GM18867 (cell line): Measurements from ENCODE around the gene OSGIN1.
A peak's percentile ranks its signal among the peaks of the same experiment; 100 is the strongest.

Experiments
- ATAC-seq: cut with Tn5 transposase; IDR thresholded peaks from one replicate; pipeline ENCODE4 v1.9.1; 2021; ENCODE audit warnings: mild to moderate bottlenecking, moderate library complexity; ENCODE audit not compliant: unreplicated experiment

OSGIN1 gene

GRCh38 chr16:83995754-83996153 lies 42.7 kb downstream of the OSGIN1 start:
- ATAC-seq: no peak

DNA sequence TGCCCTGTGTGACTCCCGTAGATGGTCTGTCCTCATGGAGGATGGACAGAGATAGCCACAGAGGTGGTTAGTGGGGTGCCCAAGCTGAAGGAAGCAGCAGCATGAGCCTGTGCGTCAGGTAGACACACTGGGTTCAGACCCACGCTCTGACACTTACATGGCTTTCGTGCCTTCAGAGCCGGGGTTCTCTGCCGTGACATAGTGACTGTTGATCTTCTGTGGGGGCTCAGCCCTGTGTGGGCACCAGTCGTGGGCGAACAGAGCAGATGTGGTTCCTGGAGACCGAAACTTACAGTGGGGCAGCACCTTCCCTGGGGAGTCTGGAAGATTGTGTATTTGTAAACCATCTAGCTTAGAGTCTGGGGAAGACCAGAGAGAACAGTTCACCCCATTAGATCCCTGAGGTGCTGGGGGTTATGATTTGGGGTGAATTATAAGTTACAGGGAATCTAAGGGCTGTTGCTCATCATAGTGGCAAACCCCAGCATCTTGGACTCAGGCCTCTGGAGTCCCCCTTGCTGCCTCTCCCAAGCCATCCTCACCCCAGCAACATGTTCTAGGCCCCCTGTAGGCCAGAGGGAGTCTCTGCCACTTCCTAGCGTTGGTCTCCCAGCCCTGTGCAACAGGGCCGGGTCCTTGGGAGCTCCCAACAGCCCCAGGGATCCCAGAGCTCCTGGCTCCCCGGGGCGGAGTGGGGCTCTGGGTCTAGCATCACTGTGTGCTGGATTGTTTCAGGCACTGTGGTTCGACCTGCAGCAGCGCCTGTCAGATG lies 43.6 kb downstream of the OSGIN1 start:
- no peak for ATAC-seq

GRCh38 chr16:83998091-83998490 lies 45.1 kb downstream of the OSGIN1 start:
- no peak for ATAC-seq

DNA sequence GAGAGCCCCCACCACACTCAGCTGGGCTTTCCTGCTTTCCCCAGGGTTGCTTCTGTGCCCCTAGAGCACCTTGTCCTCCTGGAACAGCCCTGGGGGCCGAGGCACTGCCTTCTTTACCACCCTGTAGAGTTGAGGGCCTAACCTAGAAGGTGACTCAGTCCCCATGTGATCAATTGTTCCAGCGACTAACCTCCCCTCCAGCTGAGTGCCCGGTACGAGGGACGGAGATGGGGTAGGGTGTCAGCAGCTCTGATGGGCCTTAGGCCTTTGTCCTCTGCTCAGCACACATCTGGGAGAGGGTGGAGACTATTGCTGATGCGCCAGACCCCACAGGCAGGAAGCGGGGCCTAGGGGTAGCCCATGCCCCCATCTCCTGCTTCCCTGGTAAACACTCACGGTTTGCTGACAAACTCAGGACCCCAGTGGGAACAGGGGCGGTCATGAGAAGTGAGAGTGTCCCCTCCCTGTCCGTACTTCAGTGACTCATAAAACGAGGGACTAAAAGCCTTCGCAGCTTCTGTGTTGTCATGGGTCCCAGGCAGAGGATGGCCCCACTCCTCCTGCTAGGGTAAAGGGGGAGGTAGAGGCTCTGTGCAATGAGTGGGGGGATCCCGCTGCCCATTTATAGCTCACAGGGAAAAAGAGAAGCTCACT lies 48.1 kb downstream of the OSGIN1 start:
- no peak for ATAC-seq

GRCh38 chr16:84001726-84002125 lies 48.7 kb downstream of the OSGIN1 start:
- no peak for ATAC-seq

DNA sequence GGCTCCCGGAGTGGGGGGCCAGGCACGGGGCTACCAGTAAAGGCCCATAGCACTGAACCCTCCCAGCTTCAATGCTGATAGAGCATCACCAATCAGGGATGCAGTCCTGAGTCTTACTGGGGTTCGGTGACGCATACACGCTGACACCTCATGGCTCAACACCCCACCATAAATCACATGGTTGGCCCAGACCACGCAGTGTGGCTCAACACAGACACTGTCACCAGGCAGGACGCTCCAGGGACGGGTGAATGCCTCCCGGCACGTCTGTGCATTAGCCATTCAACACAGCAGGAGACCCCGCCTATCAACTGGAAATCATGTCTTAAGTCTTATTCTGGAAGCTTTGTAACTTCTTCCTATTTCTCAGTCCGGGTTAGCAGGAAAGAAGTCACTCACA lies 50.0 kb downstream of the OSGIN1 start:
- no peak for ATAC-seq

DNA sequence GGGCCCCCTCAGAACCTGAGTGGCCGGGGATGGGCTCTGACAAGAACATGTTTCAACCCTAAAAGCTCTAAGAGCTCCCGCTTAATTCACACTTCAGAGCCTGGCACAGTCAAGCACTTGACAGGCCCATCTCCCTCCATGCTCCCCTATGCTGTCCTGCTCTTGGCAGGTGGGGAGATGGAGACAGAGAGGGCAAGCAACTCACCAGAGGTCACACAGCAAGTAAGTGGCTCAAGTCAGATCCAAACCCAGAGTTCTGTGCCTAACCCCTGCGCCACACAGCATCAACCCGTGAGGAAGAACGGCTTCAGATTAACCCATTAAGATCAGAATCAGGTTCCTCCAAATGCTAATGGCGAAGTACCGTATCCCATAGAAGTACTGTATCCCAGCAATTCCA lies 51.4 kb downstream of the OSGIN1 start:
- no peak for ATAC-seq

DNA sequence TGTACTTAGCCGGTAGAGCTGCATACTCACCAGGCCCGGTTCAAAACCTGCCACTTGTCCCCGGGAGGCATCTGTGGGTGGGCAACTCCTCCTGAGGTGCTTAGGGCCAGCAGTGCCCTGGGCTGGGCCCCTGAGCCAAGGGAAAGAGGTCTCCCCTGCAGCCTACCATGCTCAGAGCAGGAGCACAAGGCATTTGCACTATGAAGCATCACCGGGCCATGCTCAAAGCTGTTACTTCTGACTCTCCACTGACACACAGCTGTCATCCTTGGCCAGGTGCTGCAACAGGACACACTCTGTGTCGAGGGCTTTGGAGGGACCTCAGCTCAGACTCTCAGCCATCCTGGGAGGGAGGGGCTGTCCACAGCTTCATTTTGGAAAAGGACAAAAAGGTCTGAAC lies 52.4 kb downstream of the OSGIN1 start:
- no peak for ATAC-seq

DNA sequence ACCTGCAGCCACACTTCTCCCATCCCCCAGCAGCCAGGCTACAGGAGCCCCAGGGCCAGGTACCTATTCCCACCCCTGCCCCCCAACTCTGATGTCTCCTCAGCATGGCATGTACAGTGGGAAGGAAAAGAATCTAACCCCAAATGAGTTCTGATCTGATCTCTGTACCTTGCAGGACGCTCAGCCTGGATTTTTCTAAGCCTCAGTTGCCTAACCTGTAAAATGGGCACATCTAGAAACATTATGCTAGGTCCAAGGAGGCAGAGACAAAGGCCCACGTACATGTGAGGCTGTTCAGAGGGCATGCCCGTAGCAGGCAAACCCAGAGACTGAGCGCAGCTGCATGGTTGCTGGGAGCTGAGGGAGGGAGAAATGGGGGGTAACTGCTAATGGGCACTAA lies 54.5 kb downstream of the OSGIN1 start:
- no peak for ATAC-seq

DNA sequence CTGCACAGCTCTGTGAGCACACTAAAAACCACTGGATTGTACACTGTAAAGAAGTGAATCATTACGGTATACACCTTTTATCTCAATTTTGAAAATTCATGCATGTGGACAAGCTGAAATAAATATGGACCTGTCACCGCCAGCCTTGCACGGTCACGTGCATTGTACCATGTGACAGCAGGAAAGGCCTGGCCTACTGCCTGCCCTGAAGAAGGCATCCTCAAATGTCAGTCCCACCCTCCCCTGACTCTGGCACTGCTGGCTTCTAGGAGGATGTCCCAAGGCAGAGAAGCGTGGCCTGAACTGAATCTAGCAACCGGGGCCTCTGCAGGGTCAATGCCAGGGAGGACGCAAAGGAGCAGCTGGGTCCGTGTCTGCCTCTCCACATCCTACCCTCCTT lies 54.9 kb downstream of the OSGIN1 start:
- no peak for ATAC-seq

DNA sequence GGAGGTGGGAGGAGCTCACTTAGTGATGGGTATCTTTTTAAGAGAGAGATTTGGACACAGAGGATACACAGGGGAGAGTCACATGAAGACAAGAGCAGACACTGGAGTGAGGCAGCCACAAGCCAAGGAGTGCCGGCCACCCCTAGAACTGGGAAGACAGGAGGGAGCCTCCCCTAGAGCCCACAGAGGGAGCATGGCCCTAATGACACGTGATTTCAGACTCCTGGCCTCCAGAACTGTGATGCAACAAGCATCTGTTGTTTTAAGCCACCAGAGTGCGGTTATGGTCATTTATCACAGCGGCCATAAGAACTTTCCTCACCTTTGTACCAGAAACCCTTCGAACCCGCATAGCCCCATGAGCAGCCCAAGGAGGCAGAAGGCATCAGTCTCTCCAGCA lies 56.2 kb downstream of the OSGIN1 start:
- ATAC-seq: no peak

GRCh38 chr16:84013787-84014569 lies 60.9 kb downstream of the OSGIN1 start:
- peak; percentile 81 for ATAC-seq

DNA sequence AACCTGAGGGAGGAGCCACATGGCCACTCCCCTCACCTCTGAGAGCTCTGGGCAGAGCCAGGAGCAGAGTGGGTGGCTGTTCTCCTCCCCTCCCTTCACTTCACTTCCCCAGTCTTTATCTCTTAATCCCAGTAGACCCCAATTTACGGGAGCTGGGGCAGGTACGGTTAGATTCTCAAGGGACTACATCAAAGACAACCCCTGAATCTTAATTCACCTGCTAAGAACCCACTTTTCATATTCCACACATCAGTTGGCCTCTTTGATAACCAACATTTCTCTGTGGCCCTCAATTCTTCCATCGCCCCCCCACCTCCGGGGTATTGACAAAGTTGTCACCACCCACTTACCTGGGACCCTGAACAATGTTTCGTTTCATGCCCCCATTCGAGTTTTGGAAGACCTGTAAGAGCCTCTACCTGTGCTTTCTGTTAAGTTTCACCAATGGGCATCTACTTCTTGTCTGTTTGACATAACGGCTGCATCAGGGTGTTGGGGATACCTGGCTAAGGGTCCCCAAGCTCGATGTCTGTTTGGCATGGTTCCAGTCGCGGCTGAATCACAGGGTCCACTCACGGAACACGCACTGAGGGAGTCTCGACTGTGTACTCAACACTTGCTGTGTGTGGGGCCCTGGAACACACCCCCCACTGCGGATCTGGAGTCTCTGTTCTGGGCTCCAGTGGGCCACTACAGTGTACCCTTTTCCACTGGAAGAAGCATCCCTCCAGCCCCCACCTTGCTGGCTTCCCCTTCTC lies 61.7 kb downstream of the OSGIN1 start:
- no peak for ATAC-seq

DNA sequence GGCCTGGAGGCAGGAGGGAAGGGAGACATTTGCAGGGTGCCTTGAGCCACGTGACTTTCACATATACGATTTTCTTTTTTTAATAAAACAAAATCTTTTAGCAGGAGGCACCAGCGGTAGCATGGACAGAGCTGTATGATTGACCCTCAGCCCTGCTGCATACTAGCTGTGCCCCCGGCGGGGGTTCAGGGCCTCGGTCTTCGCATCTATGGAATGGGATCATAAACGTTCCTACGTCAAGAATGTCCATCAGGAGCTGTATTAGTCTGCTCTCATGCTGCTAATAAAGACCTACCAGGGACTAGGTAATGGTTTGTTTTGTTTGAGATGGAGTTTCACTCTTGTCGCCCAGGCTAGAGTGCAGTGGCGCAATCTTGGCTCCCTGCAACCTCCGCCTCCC lies 62.4 kb downstream of the OSGIN1 start:
- no peak for ATAC-seq
